ENCODE data around the gene FLT3. TPM values are rescaled to one million over a fixed set of nuclear protein-coding genes. Genes with fewer than 3 reads are reported as not detected.

FLT3 gene
- total and polyA plus RNA-seq, 2 experiments from 2014 or later: 0.06 TPM; not detected in 1

GRCh38 chr13:28056426-28056825 is 44.0 kb downstream of the FLT3 start:
- TF ChIP-seq, protein P1, sequence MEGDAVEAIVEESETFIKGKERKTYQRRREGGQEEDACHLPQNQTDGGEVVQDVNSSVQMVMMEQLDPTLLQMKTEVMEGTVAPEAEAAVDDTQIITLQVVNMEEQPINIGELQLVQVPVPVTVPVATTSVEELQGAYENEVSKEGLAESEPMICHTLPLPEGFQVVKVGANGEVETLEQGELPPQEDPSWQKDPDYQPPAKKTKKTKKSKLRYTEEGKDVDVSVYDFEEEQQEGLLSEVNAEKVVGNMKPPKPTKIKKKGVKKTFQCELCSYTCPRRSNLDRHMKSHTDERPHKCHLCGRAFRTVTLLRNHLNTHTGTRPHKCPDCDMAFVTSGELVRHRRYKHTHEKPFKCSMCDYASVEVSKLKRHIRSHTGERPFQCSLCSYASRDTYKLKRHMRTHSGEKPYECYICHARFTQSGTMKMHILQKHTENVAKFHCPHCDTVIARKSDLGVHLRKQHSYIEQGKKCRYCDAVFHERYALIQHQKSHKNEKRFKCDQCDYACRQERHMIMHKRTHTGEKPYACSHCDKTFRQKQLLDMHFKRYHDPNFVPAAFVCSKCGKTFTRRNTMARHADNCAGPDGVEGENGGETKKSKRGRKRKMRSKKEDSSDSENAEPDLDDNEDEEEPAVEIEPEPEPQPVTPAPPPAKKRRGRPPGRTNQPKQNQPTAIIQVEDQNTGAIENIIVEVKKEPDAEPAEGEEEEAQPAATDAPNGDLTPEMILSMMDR (IDR thresholded peaks at IDR 0.05; ENCODE audit: low read depth, low read length): no peak
- Histone ChIP-seq H3K27ac (no peak overlapping the region), H3K4me1 (ENCODE audit: low read depth) (no peaks in the 10 kb centered on the region), H3K4me3 (no peak overlapping the region), H3K9me3 (ENCODE audit: low read depth) (no peaks in the 10 kb centered on the region), H3K27me3 (no peaks in the 10 kb centered on the region), H3K36me3 (no peaks in the 10 kb centered on the region)
- no peak for DNase-seq (ENCODE audit: low read depth in 1 of 2, low spot score in 1 of 2)

GRCh38 chr13:28055357-28055756 is 45.0 kb downstream of the FLT3 start:
- Histone ChIP-seq H3K36me3 (no peaks in the 10 kb centered on the region), H3K27ac (no peak overlapping the region), H3K9me3 (ENCODE audit: low read depth) (no peaks in the 10 kb centered on the region), H3K4me3 (no peak overlapping the region), H3K27me3 (no peaks in the 10 kb centered on the region), H3K4me1 (ENCODE audit: low read depth) (no peaks in the 10 kb centered on the region)
- DNase-seq (ENCODE audit: low read depth in 1 of 2, low spot score in 1 of 2): no peak
- TF ChIP-seq, protein P1 (IDR thresholded peaks at IDR 0.05; ENCODE audit: low read depth, low read length): no peak

DNA sequence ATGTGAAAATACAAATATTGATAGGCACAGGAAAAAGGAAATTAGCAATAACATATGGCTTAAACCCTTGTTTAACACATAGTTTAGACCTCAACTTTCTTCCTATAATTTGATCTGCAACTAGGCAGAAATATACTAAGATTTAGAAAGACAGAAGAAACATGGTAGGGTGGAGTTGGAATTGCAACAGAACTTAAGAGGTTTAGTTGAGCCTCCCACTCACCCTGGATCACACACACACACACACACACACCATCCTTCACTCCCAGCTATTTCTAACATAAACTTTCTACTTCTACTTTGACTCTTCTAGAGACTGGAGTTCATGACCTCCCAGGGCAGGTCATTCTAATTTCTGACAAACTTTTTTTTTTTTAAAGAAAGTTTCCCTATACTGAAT is 47.4 kb downstream of the FLT3 start:
- DNase-seq (ENCODE audit: low read depth in 1 of 2, low spot score in 1 of 2): no peak
- H3K36me3 ChIP-seq: no peaks in the 10 kb centered on the region
- no peak overlapping the region for H3K4me3 ChIP-seq
- H3K27ac ChIP-seq: no peak overlapping the region
- H3K27me3 ChIP-seq: peaks cover 5% of the 10 kb centered on the region
- TF ChIP-seq, protein P1 (IDR thresholded peaks at IDR 0.05; ENCODE audit: low read depth, low read length): no peak
- no peaks in the 10 kb centered on the region for H3K9me3 ChIP-seq (ENCODE audit: low read depth)
- H3K4me1 ChIP-seq (ENCODE audit: low read depth): no peaks in the 10 kb centered on the region

DNA sequence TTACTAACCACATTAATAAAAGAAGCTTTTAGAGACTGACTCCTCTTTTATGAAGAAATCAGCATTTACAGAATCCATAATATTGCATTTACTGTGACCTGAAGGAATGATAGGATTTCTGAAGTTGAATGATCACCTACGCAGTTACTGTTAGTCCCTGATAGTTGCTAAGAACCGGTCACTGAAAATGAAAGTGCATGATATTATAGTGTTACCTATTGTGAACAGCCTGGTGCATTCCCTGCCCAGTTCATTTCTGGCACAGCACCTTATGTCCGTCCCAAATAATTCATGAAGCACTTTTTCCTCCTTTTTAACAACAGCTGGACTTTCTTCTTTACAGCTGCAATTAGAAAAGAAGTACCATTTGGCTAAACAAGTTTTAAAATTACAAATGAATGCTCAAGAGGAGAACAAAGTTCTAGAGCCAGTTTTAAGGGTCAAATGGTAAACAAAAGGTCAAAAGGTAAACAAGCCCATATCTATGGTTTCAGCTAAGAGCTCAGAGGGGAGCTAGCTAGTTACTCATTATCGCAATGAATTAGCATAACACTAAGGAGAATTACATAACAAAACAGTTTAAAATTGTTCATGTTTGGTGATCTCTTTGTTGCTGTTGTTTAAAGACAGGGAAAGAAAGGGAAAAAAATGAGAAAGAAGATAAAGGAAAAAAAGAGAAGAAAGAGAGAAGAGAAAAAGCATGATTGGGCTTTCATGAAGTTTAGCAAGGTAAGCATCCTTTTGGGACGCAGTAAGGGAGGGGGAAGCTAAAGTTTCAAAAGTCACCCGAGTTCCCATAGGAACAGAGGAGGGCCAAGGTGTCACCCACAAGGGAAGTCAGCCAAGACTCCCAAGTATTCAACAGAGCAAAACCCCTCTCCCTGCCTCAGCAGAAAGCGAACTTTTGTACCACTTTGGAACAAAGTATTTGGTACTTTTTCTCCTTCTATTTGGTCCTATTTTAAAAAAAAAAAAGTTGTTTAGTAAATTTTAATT is 50.2 kb downstream of the FLT3 start:
- DNase-seq (ENCODE audit: low read depth in 1 of 2, low spot score in 1 of 2): no peak
- Histone ChIP-seq H3K9me3 (ENCODE audit: low read depth) (no peaks in the 10 kb centered on the region), H3K27me3 (peaks cover 5% of the 10 kb centered on the region), H3K36me3 (no peaks in the 10 kb centered on the region), H3K4me3 (no peak overlapping the region), H3K4me1 (ENCODE audit: low read depth) (no peaks in the 10 kb centered on the region), H3K27ac (no peak overlapping the region)
- TF ChIP-seq, protein P1 (IDR thresholded peaks at IDR 0.05; ENCODE audit: low read depth, low read length): no peak

DNA sequence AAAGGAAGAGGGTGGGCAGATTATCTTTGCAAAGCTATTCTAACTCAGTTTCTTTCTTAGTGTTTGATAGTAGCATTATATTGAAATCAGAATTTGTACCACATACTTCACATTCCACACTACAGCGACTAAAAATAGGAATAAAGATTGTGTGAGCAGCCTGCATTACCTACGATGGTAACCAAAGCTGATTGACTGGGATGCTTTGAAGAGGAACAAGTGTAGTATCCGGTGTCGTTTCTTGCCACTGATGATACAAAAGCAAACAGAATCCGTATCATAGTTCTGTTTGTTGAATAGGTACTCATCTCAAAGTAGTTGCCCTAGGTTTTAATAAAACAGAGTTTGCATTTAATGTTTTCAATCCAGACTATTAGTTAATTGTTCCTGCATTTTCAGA is 51.2 kb downstream of the FLT3 start:
- Histone ChIP-seq H3K27me3 (peaks cover 5% of the 10 kb centered on the region), H3K36me3 (no peaks in the 10 kb centered on the region), H3K27ac (no peak overlapping the region), H3K4me3 (no peak overlapping the region), H3K9me3 (ENCODE audit: low read depth) (no peaks in the 10 kb centered on the region), H3K4me1 (ENCODE audit: low read depth) (no peaks in the 10 kb centered on the region)
- TF ChIP-seq, protein P1 (IDR thresholded peaks at IDR 0.05; ENCODE audit: low read depth, low read length): no peak
- DNase-seq (ENCODE audit: low read depth in 1 of 2, low spot score in 1 of 2): no peak

Data from cardiac muscle cell (in vitro differentiated cells and primary cell).